Activated CD8-positive, alpha-beta memory T cell treated with anti-CD3 and anti-CD28 coated beads for 36 hours (primary cell): ENCODE measurements around the gene CISH. TPM values are rescaled to one million over a fixed set of nuclear protein-coding genes. Genes with fewer than 3 reads are reported as not detected.

Experiments used
- CTCF ChIA-PET: fragments of 350-600 bp; sonication (Branson Sonifier 250); formaldehyde crosslinking; loops from one replicate; lab custom pipeline; 2021; ENCODE audit warnings: antibody characterized with exemption; lab: Charles Lee
- POLR2A ChIA-PET: fragments of 350-600 bp; sonication (Branson Sonifier 250); formaldehyde crosslinking; loops from one replicate; lab custom pipeline; 2021; ENCODE audit warnings: antibody characterized with exemption; lab: Charles Lee
- total RNA-seq, 2 experiments: library from RNA; stranded (reverse); gene quantifications; one replicate each; pipeline ENCODE4 v1.2.3, GENCODE V29; 2021

CISH gene
- total RNA-seq, 2 experiments from 2014 or later: 219 to 220 TPM

GRCh38 chr3:50594253-50594785 is 17.3 kb downstream of the CISH start:
- CTCF ChIA-PET: interaction anchor here (9.2 to 10.4 kb wide), 3 partner anchors 8 to 20 kb away, joined by 162 to 280 read pairs (median 189); partner anchors contain the start of genes CISH, HEMK1 and MAPKAPK3
- POLR2A ChIA-PET: interaction anchor here (10.2 to 10.4 kb wide), 2 partner anchors 12 to 20 kb away, joined by 289 to 480 read pairs; partner anchors contain the start of genes CISH and HEMK1

DNA sequence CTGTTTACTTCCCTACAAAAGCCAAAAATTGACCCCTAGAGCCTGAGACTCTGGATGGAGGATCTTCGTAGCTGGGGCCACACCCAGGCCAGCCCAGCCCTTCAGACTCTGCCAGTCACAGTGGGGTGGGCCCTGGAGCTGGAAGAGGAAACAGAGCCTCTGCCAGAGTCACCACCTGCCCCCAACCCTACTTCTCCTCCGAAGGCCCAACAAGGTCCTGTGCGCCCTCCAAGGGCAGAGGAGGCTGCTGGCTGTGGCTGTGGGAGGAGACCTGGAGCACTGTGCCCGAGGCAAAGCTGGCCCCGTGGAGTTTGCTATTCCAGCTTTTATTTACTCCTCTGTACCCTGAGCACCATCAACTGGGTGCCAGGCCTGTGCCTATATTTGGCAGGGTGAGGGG is 19.0 kb downstream of the CISH start:
- CTCF ChIA-PET: interaction anchor here (3.0 to 10.4 kb wide), 4 partner anchors 10 to 31 kb away, joined by 10 to 280 read pairs (median 176); partner anchors contain the start of genes CISH, HEMK1 and MAPKAPK3
- POLR2A ChIA-PET: interaction anchor here (0.5 to 10.4 kb wide), 6 partner anchors 14 to 1660 kb away, joined by 3 to 480 read pairs (median 8); partner anchors contain the start of genes C3orf18, CISH and HEMK1

- POLR2A ChIA-PET: interaction anchor here (0.6 to 10.4 kb wide), 4 partner anchors 15 to 223 kb away, joined by 3 to 480 read pairs (median 150); partner anchors contain the start of genes C3orf18, CISH and HEMK1
- CTCF ChIA-PET: interaction anchor here (0.9 to 10.4 kb wide), 6 partner anchors 11 to 64 kb away, joined by 3 to 280 read pairs (median 86); partner anchors contain the start of genes C3orf18, CISH, HEMK1 and MAPKAPK3
Measured at GRCh38 chr3:50591196-50591741, 20.3 kb downstream of the CISH start.

GRCh38 chr3:50588759-50589433 is 22.7 kb downstream of the CISH start:
- CTCF ChIA-PET: interaction anchor here (0.7 to 10.4 kb wide), 7 partner anchors 8 to 342 kb away, joined by 3 to 280 read pairs (median 4); partner anchors contain the start of genes CISH, HEMK1 and MAPKAPK3
- POLR2A ChIA-PET: interaction anchor here (1.0 to 10.4 kb wide), 5 partner anchors 15 to 29 kb away, joined by 3 to 480 read pairs (median 4); partner anchors contain the start of genes C3orf18, CISH and HEMK1

- ChIA-PET CTCF (interaction anchor here (1.2 to 10.4 kb wide), 5 partner anchors 14 to 65 kb away, joined by 3 to 280 read pairs (median 162); partner anchors contain the start of genes CISH, HEMK1 and MAPKAPK3), POLR2A (interaction anchor here (1.0 to 10.4 kb wide), 5 partner anchors 14 to 29 kb away, joined by 3 to 480 read pairs (median 4); partner anchors contain the start of genes C3orf18, CISH and HEMK1)
Measured at GRCh38 chr3:50587806-50588758, 23.5 kb downstream of the CISH start.

GRCh38 chr3:50587373-50587772 is 24.2 kb downstream of the CISH start:
- ChIA-PET POLR2A (interaction anchor here (10.2 to 10.4 kb wide), 2 partner anchors 13 to 19 kb away, joined by 289 to 480 read pairs; partner anchors contain the start of genes CISH and HEMK1), CTCF (interaction anchor here (9.2 to 10.4 kb wide), 3 partner anchors 13 to 26 kb away, joined by 162 to 280 read pairs (median 189); partner anchors contain the start of genes CISH, HEMK1 and MAPKAPK3)

- ChIA-PET POLR2A (interaction anchor here (10.2 to 10.4 kb wide), 2 partner anchors 13 to 20 kb away, joined by 289 to 480 read pairs; partner anchors contain the start of genes CISH and HEMK1), CTCF (interaction anchor here (9.2 to 10.4 kb wide), 3 partner anchors 13 to 27 kb away, joined by 162 to 280 read pairs (median 189); partner anchors contain the start of genes CISH, HEMK1 and MAPKAPK3)
Measured at GRCh38 chr3:50586763-50587070, 24.9 kb downstream of the CISH start.

DNA sequence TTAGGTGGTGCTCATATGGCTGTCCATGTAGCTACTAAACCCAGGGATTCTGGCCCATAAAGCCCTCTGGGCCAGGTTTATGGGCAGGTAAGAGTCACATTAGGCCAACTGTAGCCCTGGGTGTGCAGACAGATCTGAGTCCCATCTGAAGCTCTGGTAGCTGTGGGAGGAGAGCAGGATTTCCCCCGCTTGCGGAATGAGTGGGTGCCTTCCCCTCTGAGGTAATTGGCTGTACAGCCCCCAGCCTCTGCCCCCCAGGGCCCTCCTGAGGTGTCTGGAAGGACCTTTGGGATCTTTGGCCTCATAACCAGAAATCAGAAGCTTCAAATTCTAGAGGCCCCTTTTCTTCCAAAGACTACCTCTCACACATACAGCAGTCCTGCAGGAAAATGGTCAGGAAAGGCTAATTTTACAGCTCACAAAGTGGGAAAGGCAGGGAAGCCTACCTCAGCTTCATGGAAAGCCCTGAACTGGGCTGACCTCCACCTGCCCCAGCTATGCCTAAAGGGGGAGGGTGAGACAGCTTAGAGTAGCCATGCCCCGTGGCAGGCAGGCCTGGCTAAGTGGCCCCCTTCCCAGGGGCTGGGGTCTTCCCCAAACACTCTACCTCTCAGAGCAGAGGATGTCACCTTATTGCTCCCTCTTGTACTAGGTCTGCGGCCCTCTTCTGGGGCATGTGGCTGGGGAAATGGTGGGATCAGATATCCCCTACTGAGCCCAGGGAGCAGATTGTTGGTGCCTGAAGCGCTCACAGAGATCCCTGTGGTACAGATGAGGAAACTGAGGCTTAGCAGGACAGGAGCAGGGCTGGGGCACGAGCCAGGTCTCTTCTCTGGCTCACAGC is 25.4 kb downstream of the CISH start:
- ChIA-PET CTCF (interaction anchor here (1.2 to 10.4 kb wide), 4 partner anchors 12 to 67 kb away, joined by 4 to 280 read pairs (median 176); partner anchors contain the start of genes CISH, HEMK1 and MAPKAPK3), POLR2A (interaction anchor here (10.2 to 10.4 kb wide), 2 partner anchors 12 to 20 kb away, joined by 289 to 480 read pairs; partner anchors contain the start of genes CISH and HEMK1)

- CTCF ChIA-PET: interaction anchor here (1.2 to 21.0 kb wide), 3 partner anchors 10 to 24 kb away, joined by 4 to 600 read pairs (median 4); partner anchors contain the start of genes CISH and MAPKAPK3
- POLR2A ChIA-PET: no interaction called here
Measured at GRCh38 chr3:50584391-50584790, 27.2 kb downstream of the CISH start.

- ChIA-PET CTCF (interaction anchor here (1.2 to 21.0 kb wide), 3 partner anchors 9 to 24 kb away, joined by 4 to 600 read pairs (median 4); partner anchors contain the start of genes CISH and MAPKAPK3), POLR2A (no interaction called here)
Measured at GRCh38 chr3:50583897-50584296, 27.7 kb downstream of the CISH start.

DNA sequence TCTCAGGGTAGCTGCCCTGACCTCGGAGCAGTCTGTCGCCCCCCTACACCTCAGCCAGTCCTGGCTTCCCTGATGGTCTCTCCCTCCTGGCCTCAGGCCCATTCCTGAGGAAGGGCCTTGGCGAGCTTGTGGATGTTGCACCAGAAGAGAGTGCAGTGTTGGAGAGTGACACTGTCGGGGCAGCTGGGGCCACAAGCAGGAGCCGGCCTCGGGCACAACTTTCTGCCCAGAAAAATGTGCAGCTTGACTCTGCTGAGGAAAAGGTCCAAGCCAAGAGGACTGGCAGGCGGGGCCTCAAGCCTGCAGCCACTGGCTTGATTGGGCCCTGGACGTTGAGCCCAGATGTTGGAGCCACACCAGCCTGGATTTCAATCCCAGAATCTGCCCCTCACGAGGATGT is 29.5 kb downstream of the CISH start:
- POLR2A ChIA-PET: interaction anchor here (0.9 kb wide), 1 partner anchor 30 kb away, joined by 3 read pairs; the partner anchor contains the start of gene CISH
- CTCF ChIA-PET: interaction anchor here (0.9 to 21.0 kb wide), 3 partner anchors 10 to 71 kb away, joined by 3 to 600 read pairs (median 14); partner anchors contain the start of genes CISH and MAPKAPK3

DNA sequence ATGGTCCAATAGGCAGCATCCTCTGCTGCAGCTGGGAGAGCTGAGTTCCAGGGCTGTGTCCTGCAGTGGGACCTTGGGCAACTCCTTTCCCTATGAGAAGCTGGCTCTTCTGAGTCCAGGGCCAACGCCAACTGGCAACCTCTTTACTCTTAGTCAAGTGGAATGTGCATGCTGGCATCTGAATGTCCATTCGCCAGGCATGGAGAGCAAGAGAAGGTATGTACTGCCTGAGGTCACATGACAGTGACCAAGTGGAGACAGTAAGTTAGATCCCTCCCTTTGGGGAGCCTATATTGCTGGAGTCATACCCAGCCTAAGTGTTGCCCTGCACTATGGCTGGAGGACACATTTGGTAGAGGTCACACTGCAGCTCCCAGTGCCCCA is 30.1 kb downstream of the CISH start:
- ChIA-PET POLR2A (no interaction called here), CTCF (interaction anchor here (0.7 to 21.0 kb wide), 4 partner anchors 9 to 71 kb away, joined by 3 to 600 read pairs (median 8); partner anchors contain the start of genes CISH and MAPKAPK3)

GRCh38 chr3:50580683-50581458 is 30.7 kb downstream of the CISH start:
- ChIA-PET CTCF (interaction anchor here (0.7 to 21.0 kb wide), 4 partner anchors 9 to 72 kb away, joined by 3 to 600 read pairs (median 8); partner anchors contain the start of genes CISH and MAPKAPK3), POLR2A (interaction anchor here (0.5 kb wide), 1 partner anchor 293 kb away, joined by 3 read pairs; no protein-coding TSS in a partner anchor)

DNA sequence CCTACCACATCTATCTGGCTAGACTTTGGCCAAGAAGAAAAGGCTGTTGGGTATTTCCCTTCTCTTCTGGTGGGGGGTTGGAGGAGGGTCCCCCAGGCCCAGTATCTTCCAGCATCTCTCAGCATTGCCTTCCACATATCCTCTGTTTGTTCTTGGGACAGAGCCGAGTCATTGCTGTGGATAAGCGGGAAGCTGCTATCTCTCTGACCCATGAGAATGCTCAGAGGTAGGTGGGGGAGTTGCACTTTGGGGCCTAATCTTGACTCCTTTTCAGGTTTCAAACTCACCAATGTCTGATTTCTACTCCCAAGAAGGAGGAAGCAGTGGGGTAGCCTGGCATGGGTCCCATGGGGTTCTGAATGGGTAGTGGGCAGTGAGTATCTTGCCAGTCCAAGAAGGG is 34.2 kb downstream of the CISH start:
- ChIA-PET POLR2A (interaction anchor here (11.6 to 12.5 kb wide), 2 partner anchors 13 to 31 kb away, joined by 289 to 594 read pairs; partner anchors contain the start of genes CISH and MAPKAPK3), CTCF (interaction anchor here (11.6 to 21.0 kb wide), 2 partner anchors 12 to 31 kb away, joined by 280 to 600 read pairs; partner anchors contain the start of genes CISH and MAPKAPK3)

DNA sequence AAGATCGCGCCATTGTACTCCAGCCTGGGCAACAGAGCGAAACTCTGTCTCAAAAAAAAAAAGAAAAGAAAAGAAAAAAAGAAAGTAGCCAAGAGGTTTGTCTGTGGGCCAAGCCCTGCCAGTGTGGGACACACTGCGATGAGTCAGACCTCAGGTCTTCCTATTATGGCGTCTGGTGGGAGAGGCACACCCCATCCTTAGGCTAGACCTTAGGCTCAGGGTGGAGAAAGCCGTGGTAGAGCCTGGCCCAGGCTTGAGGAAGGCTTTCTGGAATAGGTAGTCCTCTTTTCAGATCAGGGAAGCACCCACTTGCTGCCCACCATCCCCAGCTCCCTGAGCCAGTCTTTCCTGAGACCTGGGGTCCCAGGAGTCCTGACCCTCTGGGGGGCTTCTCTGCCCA is 36.2 kb downstream of the CISH start:
- CTCF ChIA-PET: interaction anchor here (11.6 to 21.0 kb wide), 2 partner anchors 14 to 33 kb away, joined by 280 to 600 read pairs; partner anchors contain the start of genes CISH and MAPKAPK3
- POLR2A ChIA-PET: interaction anchor here (11.6 to 12.5 kb wide), 2 partner anchors 15 to 33 kb away, joined by 289 to 594 read pairs; partner anchors contain the start of genes CISH and MAPKAPK3
